NCI-H146 treated with DMSO at 0.1 percent for 48 hours (cell line): ENCODE measurements around the gene GPR148.

Experiments
- DNase-seq: peaks from one replicate; lab custom pipeline; 2025; ENCODE audit not compliant: unreplicated experiment; lab: John Stamatoyannopoulos, UW

The GPR148 gene

DNA sequence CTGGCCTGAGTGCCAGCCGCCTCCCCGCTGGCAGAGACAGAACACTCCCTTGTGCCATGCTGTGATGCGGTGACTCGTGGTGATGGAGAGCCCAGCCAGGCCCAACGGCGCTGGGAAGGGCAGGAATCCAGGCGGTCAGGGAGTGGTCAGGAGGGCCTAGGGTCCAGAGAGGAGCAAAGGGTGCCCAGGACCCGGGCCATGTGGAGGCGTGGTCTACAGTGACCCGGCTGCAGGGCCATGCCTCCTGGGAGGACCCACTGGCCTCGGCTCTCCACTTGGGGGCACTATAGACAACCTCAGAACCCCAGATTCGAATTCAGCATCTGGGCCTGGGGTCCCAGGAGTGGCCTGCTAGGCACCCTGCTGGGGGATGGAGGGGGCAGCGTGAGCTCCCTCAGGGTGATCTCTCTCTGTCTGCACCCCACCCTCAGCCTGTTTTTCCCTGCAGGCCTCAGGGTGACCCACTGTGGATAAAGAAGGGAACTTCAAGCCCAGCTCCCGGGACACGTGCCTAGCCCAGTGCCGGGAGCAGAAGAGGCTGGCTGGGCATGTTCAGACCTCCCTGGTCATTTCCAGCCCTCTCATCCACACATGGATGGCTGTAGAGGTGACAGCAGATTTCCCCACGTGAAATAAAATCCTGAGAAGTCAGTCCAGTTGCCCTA is 39.5 kb downstream of the GPR148 start:
- DNase-seq = no peak

DNA sequence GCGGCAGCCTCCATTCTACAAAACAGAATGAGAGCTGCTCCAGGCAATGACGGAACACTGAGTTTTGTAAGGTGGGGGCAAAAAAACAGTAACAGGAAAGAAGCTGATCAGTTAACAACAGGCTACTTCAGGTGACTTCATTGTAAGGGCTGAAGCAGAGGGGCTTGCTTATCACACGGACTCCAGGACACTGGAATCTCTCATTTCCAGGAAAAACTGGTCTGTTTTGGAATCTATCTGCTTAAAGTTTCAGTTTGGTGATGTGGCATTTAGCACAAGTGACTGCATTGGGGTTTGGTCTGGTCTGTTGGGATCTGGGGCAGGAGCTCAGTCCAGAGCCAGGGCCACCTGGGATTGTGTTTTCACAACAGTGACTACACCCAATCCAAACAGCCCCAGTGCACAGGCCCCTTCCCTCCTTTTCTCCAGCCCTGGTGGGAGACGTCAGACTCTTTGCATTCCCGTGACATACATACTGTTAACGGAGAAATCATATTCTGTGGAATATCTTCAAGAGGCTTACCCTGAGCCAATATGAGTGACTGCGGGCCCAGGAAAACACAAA is 40.6 kb downstream of the GPR148 start:
- DNase-seq = no peak

DNA sequence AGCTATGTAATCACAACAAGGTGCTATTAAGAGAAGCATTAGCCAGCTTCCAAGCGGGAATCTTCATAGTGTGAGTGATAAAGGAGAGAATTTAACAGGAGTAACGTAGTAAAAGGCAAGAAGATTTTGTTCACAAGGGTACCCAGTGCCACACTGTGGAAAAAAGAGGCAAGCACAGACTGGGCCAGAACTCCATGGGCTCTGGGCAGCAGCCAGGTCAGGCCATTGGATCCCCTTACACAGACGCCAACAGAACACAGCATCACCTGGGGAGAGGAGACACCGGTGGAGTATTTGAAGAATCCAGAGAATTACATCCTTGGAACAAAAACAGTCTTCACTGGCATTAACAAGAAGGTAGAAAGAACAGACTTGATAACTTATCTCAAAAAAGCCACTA is 47.7 kb downstream of the GPR148 start:
- DNase-seq = peak; percentile 19

DNA sequence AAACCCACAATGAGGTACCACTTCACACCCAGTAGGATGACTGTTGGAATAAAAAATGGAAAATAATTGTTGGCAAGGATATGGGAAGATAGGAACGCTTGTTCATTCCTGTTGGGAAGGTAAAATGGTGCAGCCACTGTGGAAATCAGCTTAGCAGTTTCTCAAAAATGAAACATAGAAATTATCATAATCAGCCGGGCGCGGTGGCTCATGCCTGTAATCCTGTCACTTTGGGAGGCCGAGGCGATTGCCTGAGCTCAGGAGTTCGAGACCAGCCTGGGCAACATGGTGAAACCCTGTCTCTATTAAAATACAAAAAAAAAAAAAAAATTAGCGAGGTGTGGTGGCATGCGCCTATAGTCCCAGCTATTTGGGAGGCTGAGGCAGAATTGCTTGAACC is 49.9 kb downstream of the GPR148 start:
- DNase-seq = no peak
